Activated T-helper 9 cell treated with anti-CD3 and anti-CD28 coated beads, Interleukin-2, amount 50 U/mL, for 16 hours (primary cell): ENCODE results near the gene PRKN.
"Not testable (repeated sequence)": the region's sequence is repeated elsewhere in the genome, so short reads cannot be mapped to it uniquely, and the experiment has no call there.

Source experiments
- DNase-seq: peaks from one replicate; pipeline ENCODE4 v3.0.0-alpha.2; 2020; ENCODE audit warnings: low read depth

The PRKN gene

GRCh38 chr6:161840380-161840779 lies 887.2 kb downstream of the PRKN start:
- no peak for DNase-seq

- no peak for DNase-seq
Observed at GRCh38 chr6:161838306-161839035, 889.1 kb downstream of the PRKN start.

GRCh38 chr6:161837854-161838253 lies 889.7 kb downstream of the PRKN start:
- DNase-seq = no peak

- no peak for DNase-seq
Observed at GRCh38 chr6:161837449-161837735, 890.2 kb downstream of the PRKN start.

GRCh38 chr6:161836643-161837448 lies 890.7 kb downstream of the PRKN start:
- DNase-seq = no peak

DNA sequence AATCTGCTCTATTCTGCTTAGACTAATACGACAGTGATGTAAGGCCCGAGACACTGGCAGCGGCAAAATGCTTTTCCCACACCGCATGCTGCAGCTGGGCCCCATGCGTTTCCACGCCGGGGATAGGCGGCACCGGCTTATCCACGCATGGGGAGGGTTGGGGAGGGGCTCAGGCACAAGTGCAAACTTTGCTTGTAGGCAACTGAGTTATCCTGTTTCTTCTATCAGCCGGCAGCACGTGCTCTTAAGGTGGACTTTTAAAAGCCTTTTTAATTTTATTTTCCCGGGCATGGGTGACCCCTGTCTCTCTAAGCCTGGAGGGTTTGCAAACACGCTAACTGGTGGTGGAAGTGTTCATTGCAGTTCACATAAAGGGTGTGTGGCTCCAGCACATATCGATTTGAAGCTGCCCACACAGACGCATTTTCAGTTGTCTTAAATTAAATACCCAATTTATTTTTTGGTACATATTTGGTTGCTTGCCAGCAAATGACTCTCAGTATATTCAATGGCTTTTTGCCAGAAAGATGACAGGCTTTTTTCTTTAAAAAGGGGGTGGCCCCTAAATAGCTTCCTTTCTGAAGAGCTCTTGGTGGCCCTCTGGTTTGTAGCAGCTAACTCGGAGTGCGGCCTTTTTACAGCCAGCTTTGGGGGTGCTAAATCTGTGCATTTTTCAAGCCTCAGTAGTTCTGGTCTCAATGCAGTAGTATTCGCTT lies 891.9 kb downstream of the PRKN start:
- no peak for DNase-seq

GRCh38 chr6:161834426-161834825 lies 893.1 kb downstream of the PRKN start:
- no peak for DNase-seq

DNA sequence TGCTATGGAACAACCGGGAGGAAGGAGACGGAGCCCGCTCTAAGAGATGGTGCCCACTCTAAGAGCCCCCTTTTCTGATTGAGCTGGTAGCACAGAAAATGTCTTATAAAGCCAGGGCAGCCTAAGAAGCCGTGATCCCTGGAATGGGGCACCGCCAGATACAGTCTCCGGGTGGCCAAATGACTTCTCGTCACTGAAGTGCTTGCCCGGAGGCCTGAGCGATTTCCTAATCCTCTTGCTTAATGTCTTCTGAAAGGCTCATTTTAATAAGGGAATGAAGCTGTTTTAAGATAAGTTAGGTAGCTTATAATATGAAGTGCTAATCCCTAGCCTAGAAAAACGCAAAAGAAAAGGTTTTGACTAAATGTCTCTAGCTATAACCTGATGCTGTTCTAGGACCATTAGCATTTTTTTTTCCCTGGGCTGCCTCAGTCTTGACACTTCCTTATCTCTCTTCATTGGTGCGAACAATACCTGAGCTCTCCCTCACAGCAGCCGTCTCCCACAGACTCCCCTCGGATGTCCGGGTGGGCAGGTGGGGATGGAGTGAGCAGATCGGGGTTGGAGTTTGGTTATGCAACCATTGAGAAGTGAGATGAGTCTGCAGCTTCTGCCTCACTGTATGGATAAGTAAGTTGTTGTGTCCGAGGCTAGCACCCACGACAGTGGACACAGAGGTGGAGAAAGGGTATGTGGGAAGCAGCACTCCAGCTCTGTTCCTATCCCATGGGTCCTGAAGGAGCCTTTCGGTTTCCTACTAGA lies 894.3 kb downstream of the PRKN start:
- DNase-seq = no peak

- DNase-seq = no peak
Observed at GRCh38 chr6:161832622-161833021, 894.9 kb downstream of the PRKN start.

DNA sequence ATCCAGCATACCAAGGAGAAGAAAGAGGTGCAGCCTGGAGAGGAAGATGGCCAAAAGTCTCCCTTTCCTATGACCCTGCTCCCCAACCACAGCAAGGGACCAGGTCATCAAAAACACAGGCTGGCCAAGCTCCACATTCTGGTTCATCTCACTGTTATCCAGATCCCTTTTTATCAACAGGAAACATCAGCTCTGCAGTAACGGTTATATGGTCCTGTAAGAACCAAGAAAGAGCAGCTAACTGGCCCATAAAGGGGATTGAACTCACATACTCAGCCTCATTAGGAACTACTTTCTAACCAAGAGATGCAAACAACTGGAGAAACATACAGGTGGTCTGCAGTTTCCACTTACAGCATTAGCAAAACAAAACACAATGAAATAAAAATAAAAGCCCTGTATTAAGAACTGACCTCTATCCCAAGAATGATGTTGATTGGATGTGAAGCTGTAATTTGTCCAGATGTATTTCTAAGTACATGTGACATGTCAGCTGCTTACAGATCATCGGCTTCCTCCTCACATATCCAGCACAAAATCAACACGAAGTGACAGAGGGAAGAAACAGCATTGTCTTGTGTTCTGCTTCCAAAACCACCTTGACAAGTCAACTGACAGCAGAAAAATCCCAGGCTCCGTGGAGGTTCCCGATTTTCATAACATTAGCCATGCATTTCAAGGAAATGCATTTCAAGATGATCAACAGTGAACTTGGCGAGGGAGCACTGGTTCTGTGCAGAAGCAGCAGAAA lies 896.5 kb downstream of the PRKN start:
- DNase-seq = no peak

DNA sequence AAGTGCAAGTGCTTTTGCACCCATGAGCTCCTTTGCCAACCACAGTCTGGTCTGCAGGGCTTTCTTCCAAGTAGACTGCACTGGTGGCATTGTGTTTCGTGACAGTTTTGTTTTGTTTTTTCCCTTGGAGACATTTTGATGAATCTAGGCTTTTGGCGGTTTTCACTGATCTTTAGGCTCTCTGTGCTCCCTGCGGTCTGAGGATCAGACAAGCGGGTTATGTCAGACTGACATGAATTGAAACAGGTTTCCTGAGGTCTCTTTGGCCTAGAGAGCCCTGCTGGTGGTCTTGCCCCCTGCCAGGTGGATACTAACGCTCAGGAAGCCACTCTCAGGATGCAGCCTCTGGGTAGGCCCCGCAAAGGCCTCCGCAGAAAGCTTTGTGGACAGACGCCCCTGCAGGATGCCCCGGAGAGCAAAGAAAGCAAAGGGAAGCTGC lies 898.3 kb downstream of the PRKN start:
- no peak for DNase-seq

GRCh38 chr6:161828355-161828754 lies 899.2 kb downstream of the PRKN start:
- DNase-seq = no peak

DNA sequence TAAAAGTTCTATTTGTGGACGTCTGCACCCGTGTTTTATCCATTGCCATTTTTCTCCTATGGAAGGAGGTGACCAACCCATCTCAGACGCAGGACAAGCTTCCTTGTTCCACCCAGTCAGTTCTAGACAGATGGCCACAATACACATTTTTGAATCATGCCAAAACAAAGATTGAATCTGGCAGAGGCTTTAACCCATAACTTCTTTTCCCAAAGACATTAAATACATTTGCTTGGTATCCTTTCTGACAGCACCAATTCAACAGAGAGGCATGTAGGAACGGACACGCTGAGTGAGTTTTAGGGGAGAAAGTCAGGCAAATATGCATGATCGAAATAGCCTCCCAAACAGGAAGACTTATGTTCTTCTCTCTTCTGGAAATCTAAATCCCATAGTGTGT lies 901.1 kb downstream of the PRKN start:
- DNase-seq = no peak

DNA sequence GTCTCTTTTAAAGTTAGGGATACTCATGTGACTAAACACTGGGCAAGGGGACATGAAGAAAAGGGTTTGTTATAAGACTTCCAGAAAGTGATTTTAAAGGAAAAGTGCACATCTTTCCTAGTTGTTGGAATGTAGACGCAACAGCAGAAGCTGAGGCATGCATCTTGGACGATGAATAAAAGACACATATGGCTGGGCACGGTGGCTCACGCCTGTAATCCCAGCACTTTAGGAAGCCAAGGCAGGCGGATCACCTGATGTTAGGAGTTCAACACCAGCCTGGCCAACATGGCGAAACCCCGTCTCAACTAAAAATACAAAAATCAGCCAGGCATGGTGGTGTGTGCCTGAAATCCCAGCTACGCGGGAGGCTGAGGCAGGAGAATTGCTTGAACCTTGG lies 905.4 kb downstream of the PRKN start:
- not testable (repeated sequence) for DNase-seq

DNA sequence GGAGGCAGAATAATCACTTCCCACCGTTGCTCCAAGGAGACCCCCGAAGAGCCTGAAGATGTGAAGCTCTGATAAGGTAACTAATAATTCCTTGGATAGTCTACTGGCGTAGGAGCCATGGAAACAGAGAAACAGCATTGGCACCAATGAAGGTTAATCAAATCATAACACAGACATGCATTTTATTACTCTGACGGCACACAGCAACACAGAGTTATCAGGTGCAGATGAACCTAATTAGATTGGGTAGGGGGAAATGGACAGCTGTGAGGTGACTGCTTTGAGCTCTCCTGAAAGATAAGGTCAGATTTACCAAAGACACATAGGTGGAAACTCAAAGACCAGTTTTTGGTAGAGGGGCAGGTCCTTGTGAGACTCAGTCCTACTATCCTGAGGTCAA lies 909.7 kb downstream of the PRKN start:
- no peak for DNase-seq

GRCh38 chr6:161815965-161816364 lies 911.6 kb downstream of the PRKN start:
- DNase-seq = no peak

- no peak for DNase-seq
Observed at GRCh38 chr6:161813156-161813555, 914.4 kb downstream of the PRKN start.

- no peak for DNase-seq
Observed at GRCh38 chr6:161809971-161810370, 917.6 kb downstream of the PRKN start.

DNA sequence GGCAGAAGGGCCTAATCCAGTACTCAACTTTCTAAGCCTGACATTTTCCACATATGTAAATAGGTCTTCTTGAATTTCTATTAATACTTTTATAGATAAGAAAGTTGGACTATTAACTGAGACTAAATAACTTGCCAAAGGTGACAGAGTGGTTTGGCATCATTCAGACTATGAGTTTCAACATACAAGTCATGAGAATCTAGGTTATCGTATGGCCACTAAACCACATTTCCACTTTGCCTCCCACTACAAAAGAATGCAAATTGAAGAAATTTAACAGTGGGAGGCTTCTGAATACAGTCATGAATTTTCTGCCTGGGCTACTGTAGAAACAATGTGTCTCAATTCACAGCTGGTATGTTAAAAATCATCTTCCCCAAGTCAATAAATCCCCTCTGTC lies 922.7 kb downstream of the PRKN start:
- DNase-seq = no peak

DNA sequence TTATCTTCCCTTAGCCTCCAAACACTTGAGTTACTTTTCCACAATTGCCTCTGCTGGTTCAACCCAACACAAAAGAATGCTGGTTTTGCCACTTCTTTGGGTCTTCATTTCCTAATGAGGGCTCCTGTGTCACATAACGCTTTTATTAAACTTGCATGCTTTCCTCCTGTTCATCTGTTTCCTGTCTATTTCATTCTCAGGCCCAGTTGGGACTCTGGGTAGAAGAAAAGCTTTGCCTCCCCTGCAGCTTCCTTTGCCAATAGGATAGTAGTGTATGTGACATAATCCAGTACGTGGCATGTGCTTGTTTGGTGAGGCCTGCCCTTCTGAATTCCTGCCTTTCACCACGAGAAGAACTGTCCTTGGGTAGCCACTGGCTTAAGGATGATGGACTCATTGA lies 924.4 kb downstream of the PRKN start:
- DNase-seq = no peak

DNA sequence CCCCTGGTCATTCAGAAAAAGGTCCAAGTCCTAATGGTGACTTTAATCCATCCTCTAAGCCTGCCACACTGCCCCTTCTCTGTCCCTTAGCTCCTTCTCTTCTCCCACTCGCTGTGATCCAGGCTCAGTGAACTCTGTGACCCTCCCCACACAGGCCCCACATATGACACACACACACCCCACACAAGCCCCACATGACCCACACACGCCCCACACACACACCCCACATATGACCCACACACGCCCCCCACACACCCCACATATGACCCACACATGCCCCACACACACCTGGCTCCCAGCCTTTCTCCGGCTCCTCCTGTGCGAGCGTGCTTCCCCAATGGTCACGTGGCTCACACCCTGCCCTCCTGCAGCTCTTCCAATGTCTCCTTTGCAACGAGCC lies 925.3 kb downstream of the PRKN start:
- DNase-seq = no peak
